OCI-LY1 (cell line): ENCODE results near the gene IL17RD.

Experiments
- EZH2 ChIP-seq: fragments of 200-600 bp; sonication (generic), shearing (Covaris generic); IDR thresholded peaks from 2 replicates; pipeline ENCODE4 v1.8.0; 2017; ENCODE audit warnings: borderline replicate concordance, mixed run types, mild to moderate bottlenecking, antibody characterized with exemption, low read length, moderate library complexity, mixed read lengths
- TF ChIP-seq, protein P1 (sequence below): fragments of 200-600 bp; sonication (generic), shearing (Covaris generic); IDR thresholded peaks from 2 replicates; pipeline ENCODE4 v1.5.1; 2017; ENCODE audit warnings: mild to moderate bottlenecking, antibody characterized with exemption, low read length, moderate library complexity, mixed read lengths

- TF ChIP-seq, protein P1, sequence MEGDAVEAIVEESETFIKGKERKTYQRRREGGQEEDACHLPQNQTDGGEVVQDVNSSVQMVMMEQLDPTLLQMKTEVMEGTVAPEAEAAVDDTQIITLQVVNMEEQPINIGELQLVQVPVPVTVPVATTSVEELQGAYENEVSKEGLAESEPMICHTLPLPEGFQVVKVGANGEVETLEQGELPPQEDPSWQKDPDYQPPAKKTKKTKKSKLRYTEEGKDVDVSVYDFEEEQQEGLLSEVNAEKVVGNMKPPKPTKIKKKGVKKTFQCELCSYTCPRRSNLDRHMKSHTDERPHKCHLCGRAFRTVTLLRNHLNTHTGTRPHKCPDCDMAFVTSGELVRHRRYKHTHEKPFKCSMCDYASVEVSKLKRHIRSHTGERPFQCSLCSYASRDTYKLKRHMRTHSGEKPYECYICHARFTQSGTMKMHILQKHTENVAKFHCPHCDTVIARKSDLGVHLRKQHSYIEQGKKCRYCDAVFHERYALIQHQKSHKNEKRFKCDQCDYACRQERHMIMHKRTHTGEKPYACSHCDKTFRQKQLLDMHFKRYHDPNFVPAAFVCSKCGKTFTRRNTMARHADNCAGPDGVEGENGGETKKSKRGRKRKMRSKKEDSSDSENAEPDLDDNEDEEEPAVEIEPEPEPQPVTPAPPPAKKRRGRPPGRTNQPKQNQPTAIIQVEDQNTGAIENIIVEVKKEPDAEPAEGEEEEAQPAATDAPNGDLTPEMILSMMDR = no peak
- TF ChIP-seq EZH2 = no peak
Measured at GRCh38 chr3:57173687-57174086, 8.5 kb upstream of the IL17RD start.
